Esophagus muscularis mucosa (tissue), 4 donors: Measurements from ENCODE around the gene SIGLEC10. TPM values are rescaled to one million over a fixed set of nuclear protein-coding genes. Genes with fewer than 3 reads are reported as not detected.
A peak's percentile ranks its signal among the peaks of the same experiment; 100 is the strongest.

Experiments used
- DNase-seq: peaks from one replicate; pipeline ENCODE4 v3.0.0-alpha.2; 2017; ENCODE audit errors: extremely low spot score
- H3K27ac ChIP-seq, 4 donors: fragments of 200-600 bp; sonication (generic); replicated peaks in 1 of 4; 1 replicate in 3 of 4; 2 replicates in 1 of 4; pipeline ENCODE4 v1.5.1; 2016 to 2019; ENCODE audit warnings: mild to moderate bottlenecking in 1 of 4
- H3K27me3 ChIP-seq, 4 donors: fragments of 200-600 bp; sonication (generic); one replicate each; pipeline versions ENCODE4 v1.5.1 to v1.6.0; 2016 to 2019
- H3K36me3 ChIP-seq, 4 donors: fragments of 200-600 bp; sonication (generic); one replicate each; pipeline ENCODE4 v1.5.1; 2016 to 2019
- H3K4me1 ChIP-seq, 4 donors: fragments of 200-600 bp; sonication (generic); one replicate each; pipeline ENCODE4 v1.5.1; 2016 to 2019
- H3K4me3 ChIP-seq, 4 donors: fragments of 200-600 bp; sonication (generic); 1 replicate in 2 of 4; 2 replicates in 2 of 4; pipeline ENCODE4 v1.5.1; 2016 to 2019; ENCODE audit warnings: mild to moderate bottlenecking in 4 of 4, moderate library complexity in 1 of 4
- H3K9me3 ChIP-seq, 4 donors: fragments of 200-600 bp; sonication (generic); 1 replicate in 3 of 4; 2 replicates in 1 of 4; pipeline ENCODE4 v1.5.1; 2016 to 2019
- EP300 ChIP-seq: sonication (generic); formaldehyde crosslinking; IDR thresholded peaks from one replicate; pipeline ENCODE4 v1.6.1; 2017; ENCODE audit warnings: antibody characterized with exemption
- POLR2A ChIP-seq: fragments of 450-650 bp; IDR thresholded peaks from one replicate; pipeline ENCODE4 v1.6.1; 2017; ENCODE audit warnings: antibody characterized with exemption, moderate library complexity, mild to moderate bottlenecking, low read depth
- POLR2AphosphoS5 ChIP-seq, 2 donors: sonication (generic); formaldehyde crosslinking; IDR thresholded peaks; one replicate each; pipeline ENCODE4 v1.6.1; 2017; ENCODE audit warnings: antibody characterized with exemption in 2 of 2
- WGBS: methylation state at CpG from one replicate; pipeline ENCODE4 v1.1.5; 2018; 5-methylcytosine and 5-hydroxymethylcytosine counted together
- intact Hi-C: fragments of 100-400 bp; cut with DNase I; formaldehyde crosslinking; loops from one replicate; pipeline ENCODE4 v1.15.1; 2023
- total RNA-seq, 4 donors: library from RNA; depleted of rRNA; stranded (reverse); fragments of >200 nt; gene quantifications; one replicate each; pipeline versions ENCODE4 v1.1.0 to v1.2.1, GENCODE V29; 2016
- TF ChIP-seq, protein P1 (sequence below), 3 experiments: fragments of 200-600 bp in 2 of 3; fragments of 450-650 bp in 1 of 3; sonication (generic) in 2 of 3; IDR thresholded peaks; one replicate each; pipeline ENCODE4 v1.5.1; 2017 to 2019; ENCODE audit warnings: antibody characterized with exemption in 3 of 3, mild to moderate bottlenecking in 2 of 3, moderate library complexity in 1 of 3

The SIGLEC10 gene
- total RNA-seq, 4 donors from 2014 or later: 1.4 to 4.1 (median 2.4) TPM

DNA sequence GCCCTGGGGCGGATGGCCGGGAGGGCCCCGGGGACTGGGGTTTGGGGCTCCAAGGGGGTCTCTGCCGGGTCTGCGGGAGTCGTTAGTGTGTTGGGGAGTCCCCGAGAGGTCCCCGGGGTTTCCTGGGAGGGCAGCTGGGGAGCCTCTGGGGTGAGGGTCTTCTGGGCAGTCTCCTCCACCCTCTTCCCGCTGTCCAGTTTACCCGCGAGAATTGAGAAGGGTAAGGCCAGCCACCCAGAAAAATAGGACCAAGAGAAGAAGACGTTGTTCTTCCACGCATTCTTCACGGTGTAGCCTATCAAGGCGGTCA lies 50.2 kb downstream of the SIGLEC10 start:
- H3K9me3 ChIP-seq: no peaks in the 10 kb centered on the region
- TF ChIP-seq POLR2AphosphoS5 (IDR thresholded peaks at IDR 0.05) (peak in 1 of 2 donors; percentile 99), POLR2A (peak; percentile 63), EP300 (no peak)
- TF ChIP-seq, protein P1, sequence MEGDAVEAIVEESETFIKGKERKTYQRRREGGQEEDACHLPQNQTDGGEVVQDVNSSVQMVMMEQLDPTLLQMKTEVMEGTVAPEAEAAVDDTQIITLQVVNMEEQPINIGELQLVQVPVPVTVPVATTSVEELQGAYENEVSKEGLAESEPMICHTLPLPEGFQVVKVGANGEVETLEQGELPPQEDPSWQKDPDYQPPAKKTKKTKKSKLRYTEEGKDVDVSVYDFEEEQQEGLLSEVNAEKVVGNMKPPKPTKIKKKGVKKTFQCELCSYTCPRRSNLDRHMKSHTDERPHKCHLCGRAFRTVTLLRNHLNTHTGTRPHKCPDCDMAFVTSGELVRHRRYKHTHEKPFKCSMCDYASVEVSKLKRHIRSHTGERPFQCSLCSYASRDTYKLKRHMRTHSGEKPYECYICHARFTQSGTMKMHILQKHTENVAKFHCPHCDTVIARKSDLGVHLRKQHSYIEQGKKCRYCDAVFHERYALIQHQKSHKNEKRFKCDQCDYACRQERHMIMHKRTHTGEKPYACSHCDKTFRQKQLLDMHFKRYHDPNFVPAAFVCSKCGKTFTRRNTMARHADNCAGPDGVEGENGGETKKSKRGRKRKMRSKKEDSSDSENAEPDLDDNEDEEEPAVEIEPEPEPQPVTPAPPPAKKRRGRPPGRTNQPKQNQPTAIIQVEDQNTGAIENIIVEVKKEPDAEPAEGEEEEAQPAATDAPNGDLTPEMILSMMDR (IDR thresholded peaks at IDR 0.05): no peak
- 0% methylated on average over 8 of the region's 15 CpGs for WGBS
- H3K27me3 ChIP-seq: no peaks in the 10 kb centered on the region
- no peaks in the 10 kb centered on the region for H3K36me3 ChIP-seq
- peak overlapping the region; percentile 67 to 86 (median 75) for H3K4me3 ChIP-seq
- no peak for DNase-seq
- intact Hi-C loops: loop anchor here (10.0 kb wide), 1 partner anchor 338 kb away; no protein-coding TSS in a partner anchor
- H3K27ac ChIP-seq: peak overlapping the region; percentile 95 to 99 (median 97)
- H3K4me1 ChIP-seq: peaks cover 30 to 50% (median 49%) of the 10 kb centered on the region in 4 donors

- no peaks in the 10 kb centered on the region for H3K9me3 ChIP-seq
- TF ChIP-seq POLR2AphosphoS5 (IDR thresholded peaks at IDR 0.05) (peak; percentile 98 to 99), POLR2A (peak; percentile 64), EP300 (no peak)
- TF ChIP-seq, protein P1 (IDR thresholded peaks at IDR 0.05): no peak
- peak; percentile 99 for DNase-seq
- peaks cover 32 to 56% (median 54%) of the 10 kb centered on the region in 4 donors for H3K4me1 ChIP-seq
- peak overlapping the region; percentile 95 to 99 (median 97) for H3K27ac ChIP-seq
- WGBS: under 1% methylated on average over 38 of the region's 54 CpGs
- peak overlapping the region; percentile 67 to 86 (median 75) for H3K4me3 ChIP-seq
- intact Hi-C loops: loop anchor here (1.0 to 10.0 kb wide), 2 partner anchors 26 to 338 kb away; no protein-coding TSS in a partner anchor
- no peaks in the 10 kb centered on the region for H3K27me3 ChIP-seq
- no peaks in the 10 kb centered on the region for H3K36me3 ChIP-seq
Observed at GRCh38 chr19:51366389-51367254, 50.8 kb downstream of the SIGLEC10 start.

DNA sequence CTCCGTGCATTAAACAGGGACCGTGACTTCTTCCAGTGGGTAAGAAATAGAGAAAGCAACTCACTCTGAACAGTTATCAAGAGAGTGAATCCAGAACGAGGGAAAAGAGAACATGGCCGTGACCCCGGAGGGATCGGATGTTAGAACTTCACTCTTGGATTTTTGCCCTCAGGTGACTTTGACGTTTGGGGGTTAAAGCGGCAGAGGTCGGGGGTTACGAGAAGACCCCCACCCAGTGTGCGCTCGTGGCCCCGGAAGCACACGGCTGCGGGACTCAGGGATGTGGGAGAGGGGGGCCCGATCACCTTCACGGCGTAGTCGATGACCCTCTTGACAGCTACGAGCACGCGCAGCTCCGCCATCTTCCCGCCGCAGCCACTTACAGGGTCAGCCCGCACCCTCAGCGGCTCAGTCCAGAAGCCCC lies 51.5 kb downstream of the SIGLEC10 start, which contains the start of gene ETFB:
ETFB (minus strand) TSS at position 424 of the 424 bp plus-strand sequence; CDS start at position 362, 62 bp downstream.
- 3% methylated on average over 15 of the region's 27 CpGs for WGBS
- DNase-seq: no peak
- Histone ChIP-seq H3K36me3 (no peaks in the 10 kb centered on the region), H3K4me1 (peaks cover 32 to 63% (median 54%) of the 10 kb centered on the region in 4 donors), H3K27ac (peak within 1 kb of the TSS; percentile 95 to 99 (median 97)), H3K4me3 (peak within 1 kb of the TSS; percentile 67 to 86 (median 75)), H3K9me3 (no peaks in the 10 kb centered on the region), H3K27me3 (no peaks in the 10 kb centered on the region)
- intact Hi-C loops: loop anchor here (1.0 to 10.0 kb wide), 2 partner anchors 26 to 339 kb away; no protein-coding TSS in a partner anchor
- TF ChIP-seq, protein P1 (IDR thresholded peaks at IDR 0.05): no peak
- TF ChIP-seq POLR2AphosphoS5 (IDR thresholded peaks at IDR 0.05): peak in 1 of 2 donors; percentile 91
- peak; percentile 52 for TF ChIP-seq POLR2A
- TF ChIP-seq EP300: no peak

DNA sequence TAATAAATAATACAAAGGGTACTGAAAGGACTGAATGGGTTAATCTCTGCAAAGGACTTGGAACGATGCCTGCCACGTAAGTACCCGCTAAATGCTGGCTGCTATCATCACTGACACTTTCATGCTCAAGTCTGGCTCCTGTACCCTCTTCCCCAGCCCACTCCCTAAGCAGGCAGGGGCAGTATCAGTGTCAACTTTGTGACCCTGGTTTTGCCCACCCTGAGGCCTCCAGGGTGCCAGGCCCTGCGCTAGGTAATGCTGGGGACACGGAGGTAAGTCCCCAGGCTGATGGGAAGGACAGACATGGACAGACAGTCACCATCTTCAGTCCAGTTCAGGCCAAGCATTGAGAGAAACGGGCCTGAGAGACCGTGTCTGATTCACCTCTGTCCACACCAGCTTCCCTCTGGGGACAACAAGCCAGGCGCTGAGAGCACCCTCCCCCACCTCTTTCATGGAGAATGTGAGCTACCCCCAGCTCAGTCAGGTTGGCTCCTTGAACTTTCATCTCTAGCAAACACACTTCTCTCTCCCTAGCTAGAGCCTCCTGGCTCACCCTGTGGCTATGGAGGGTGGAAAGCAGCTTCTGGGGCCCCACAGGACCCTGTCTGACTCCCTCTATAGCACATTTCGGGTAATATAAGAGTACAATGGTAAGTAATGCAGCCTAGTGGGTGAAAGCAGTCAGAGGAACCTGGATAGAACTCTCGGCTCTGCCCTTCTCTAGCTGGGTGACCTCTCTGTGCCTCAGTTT lies 52.1 kb downstream of the SIGLEC10 start:
- H3K9me3 ChIP-seq: no peaks in the 10 kb centered on the region
- no peaks in the 10 kb centered on the region for H3K36me3 ChIP-seq
- TF ChIP-seq, protein P1 (IDR thresholded peaks at IDR 0.05): no peak
- peak in 1 of 2 donors; percentile 31 for TF ChIP-seq POLR2AphosphoS5 (IDR thresholded peaks at IDR 0.05)
- H3K27me3 ChIP-seq: no peaks in the 10 kb centered on the region
- peak overlapping the region; percentile 67 to 86 (median 75) for H3K4me3 ChIP-seq
- intact Hi-C loops: loop anchor here (10.0 kb wide), 1 partner anchor 339 kb away; no protein-coding TSS in a partner anchor
- 17% methylated on average over 10 of the region's 10 CpGs for WGBS
- H3K27ac ChIP-seq: peak overlapping the region; percentile 95 to 99 (median 97)
- peaks cover 32 to 65% (median 54%) of the 10 kb centered on the region in 4 donors for H3K4me1 ChIP-seq
- no peak for DNase-seq
